HG02763 (cell line): ENCODE measurements around the gene RAI1.

Experiments used
- ATAC-seq: cut with Tn5 transposase; IDR thresholded peaks from one replicate; pipeline ENCODE4 v1.9.1; 2021; ENCODE audit warnings: mild to moderate bottlenecking, moderate library complexity; ENCODE audit not compliant: unreplicated experiment

Gene RAI1

GRCh38 chr17:17826342-17826713 is 145.1 kb downstream of the RAI1 start:
- no peak for ATAC-seq

- no peak for ATAC-seq
Measured at GRCh38 chr17:17826942-17827785, 145.9 kb downstream of the RAI1 start.

GRCh38 chr17:17827826-17828621 is 146.8 kb downstream of the RAI1 start:
- ATAC-seq, result no peak

GRCh38 chr17:17830269-17830567 is 149.0 kb downstream of the RAI1 start:
- ATAC-seq, result no peak

- no peak for ATAC-seq
Measured at GRCh38 chr17:17830740-17831207, 149.5 kb downstream of the RAI1 start.

- no peak for ATAC-seq
Measured at GRCh38 chr17:17831208-17832031, 150.2 kb downstream of the RAI1 start.

GRCh38 chr17:17832032-17832363 is 150.7 kb downstream of the RAI1 start:
- no peak for ATAC-seq

- ATAC-seq, result no peak
Measured at GRCh38 chr17:17833658-17834357, 152.6 kb downstream of the RAI1 start.

- ATAC-seq, result no peak
Measured at GRCh38 chr17:17834974-17835373, 153.7 kb downstream of the RAI1 start.

- ATAC-seq, result no peak
Measured at GRCh38 chr17:17835415-17836249, 154.4 kb downstream of the RAI1 start.

GRCh38 chr17:17836250-17836817 is 155.1 kb downstream of the RAI1 start:
- ATAC-seq, result peak; percentile 58

- peak; percentile 22 for ATAC-seq
Measured at GRCh38 chr17:17836818-17837379, 155.6 kb downstream of the RAI1 start, which contains the start of gene SREBF1. Gene SREBF1, minus strand, starts transcription at chr17:17836986. Its CDS starts 169 bp downstream, at chr17:17836817.

GRCh38 chr17:17837380-17837821 is 156.1 kb downstream of the RAI1 start:
- ATAC-seq, result no peak

GRCh38 chr17:17837966-17838962 is 157.0 kb downstream of the RAI1 start:
- no peak for ATAC-seq

GRCh38 chr17:17839791-17840707 is 158.8 kb downstream of the RAI1 start:
- ATAC-seq, result peak; percentile 59

GRCh38 chr17:17840751-17841591 is 159.7 kb downstream of the RAI1 start:
- no peak for ATAC-seq
